AG04450 (cell line): ENCODE data around the gene PAF1. TPM values are rescaled to one million over a fixed set of nuclear protein-coding genes. Genes with fewer than 3 reads are reported as not detected.

Source experiments
- CTCF ChIA-PET: fragments of 300-600, 350-600 bp; formaldehyde crosslinking; extraction: SDS; loops from one replicate; lab custom pipeline; 2022; ENCODE audit warnings: antibody characterized with exemption, inconsistent platforms; lab: Charles Lee
- POLR2A ChIA-PET: fragments of 350-600 bp; formaldehyde crosslinking; extraction: SDS; loops from one replicate; lab custom pipeline; 2021; ENCODE audit warnings: antibody characterized with exemption, inconsistent platforms; lab: Yijun Ruan, JAX
- DNase-seq: peaks from one replicate; pipeline ENCODE4 v3.0.0-alpha.2; 2011; ENCODE audit warnings: low read depth, low spot score
- H3K27ac ChIP-seq: one replicate; pipeline ENCODE4 v1.5.1; 2012; ENCODE audit warnings: low read depth, low read length, control low read depth
- H3K27me3 ChIP-seq: one replicate; pipeline ENCODE4 v1.6.0; 2012; ENCODE audit warnings: low read length; ENCODE audit not compliant: control insufficient read depth, insufficient read depth
- H3K4me3 ChIP-seq: 2 replicates; pipeline ENCODE4 v1.5.1; 2011; ENCODE audit warnings: mild to moderate bottlenecking, low read depth, low read length, control low read depth
- H3K9me3 ChIP-seq: 2 replicates; pipeline ENCODE4 v1.5.1; 2012; ENCODE audit warnings: low read length; ENCODE audit not compliant: control insufficient read depth, insufficient read depth
- CTCF ChIP-seq: IDR thresholded peaks from 2 replicates; pipeline ENCODE4 v1.5.1; 2011; ENCODE audit warnings: low read depth, low read length, control low read depth, inconsistent platforms
- polyA plus RNA-seq: library from polyadenylated mRNA; depleted of rRNA; stranded (reverse); fragments of >200 nt; gene quantifications from 2 replicates; pipeline ENCODE4 v1.2.3, GENCODE V29; 2011

The PAF1 gene
- polyA plus RNA-seq, 1 experiment = 60.5 TPM

GRCh38 chr19:39384839-39385568 lies 5.9 kb downstream of the PAF1 start:
- Histone ChIP-seq H3K27ac (no peak overlapping the region), H3K9me3 (no peaks in the 10 kb centered on the region), H3K4me3 (no peak overlapping the region), H3K27me3 (no peaks in the 10 kb centered on the region)
- POLR2A ChIA-PET = interaction anchor here (0.7 kb wide), 1 partner anchor 555 kb away, joined by 4 read pairs; no protein-coding TSS in a partner anchor
- DNase-seq = no peak
- CTCF ChIA-PET = interaction anchor here (1.0 to 1.2 kb wide), 2 partner anchors 9 to 13 kb away, joined by 3 read pairs; no protein-coding TSS in a partner anchor
- TF ChIP-seq CTCF = no peak

GRCh38 chr19:39382991-39383828 lies 7.7 kb downstream of the PAF1 start:
- POLR2A ChIA-PET = no interaction called here
- CTCF ChIA-PET = interaction anchor here (1.1 kb wide), 1 partner anchor 15 kb away, joined by 6 read pairs; no protein-coding TSS in a partner anchor
- Histone ChIP-seq H3K27me3 (no peaks in the 10 kb centered on the region), H3K9me3 (no peaks in the 10 kb centered on the region), H3K4me3 (no peak overlapping the region), H3K27ac (no peak overlapping the region)
- no peak for DNase-seq
- no peak for TF ChIP-seq CTCF

GRCh38 chr19:39381910-39382611 lies 8.8 kb downstream of the PAF1 start:
- DNase-seq = no peak
- Histone ChIP-seq H3K27me3 (no peaks in the 10 kb centered on the region), H3K27ac (no peak overlapping the region), H3K4me3 (no peak overlapping the region), H3K9me3 (no peaks in the 10 kb centered on the region)
- TF ChIP-seq CTCF = no peak
- CTCF ChIA-PET = interaction anchor here (1.1 kb wide), 1 partner anchor 16 kb away, joined by 6 read pairs; no protein-coding TSS in a partner anchor
- POLR2A ChIA-PET = interaction anchor here (0.6 to 1.2 kb wide), 3 partner anchors 9 to 365 kb away, joined by 3 to 4 read pairs (median 3); partner anchors contain the start of genes MED29, PAF1 and RPS16

- H3K4me3 ChIP-seq = no peak overlapping the region
- H3K27me3 ChIP-seq = no peaks in the 10 kb centered on the region
- DNase-seq = no peak
- no peaks in the 10 kb centered on the region for H3K9me3 ChIP-seq
- TF ChIP-seq CTCF = no peak
- no peak overlapping the region for H3K27ac ChIP-seq
- ChIA-PET CTCF (no interaction called here), POLR2A (no interaction called here)
Measured at GRCh38 chr19:39380521-39381502, 10.1 kb downstream of the PAF1 start.
